ENCODE results near the gene FAM184B.

GRCh38 chr4:17753646-17754045 lies 27.8 kb downstream of the FAM184B start:
- TF ChIP-seq CTCF (IDR thresholded peaks at IDR 0.05; ENCODE audit: low read length) (no peak), EZH2phosphoT487 (IDR thresholded peaks at IDR 0.05; ENCODE audit: low read length) (no peak)
